Fibroblast of skin of back (primary cell): ENCODE results near the gene DDX5.
"Not testable (repeated sequence)": the region's sequence is repeated elsewhere in the genome, so short reads cannot be mapped to it uniquely, and the experiment has no call there.

Experiments used
- DNase-seq: peaks from one replicate; pipeline ENCODE4 v3.0.0-alpha.2; 2013

DDX5 gene

GRCh38 chr17:64491034-64491860, 14.8 kb downstream of the DDX5 start:
- no peak for DNase-seq

- DNase-seq = no peak
Measured at GRCh38 chr17:64488301-64488700, 17.8 kb downstream of the DDX5 start.

GRCh38 chr17:64484380-64484779, 21.7 kb downstream of the DDX5 start:
- no peak for DNase-seq

GRCh38 chr17:64480951-64481350, 25.1 kb downstream of the DDX5 start:
- DNase-seq = no peak

- no peak for DNase-seq
Measured at GRCh38 chr17:64477849-64478248, 28.2 kb downstream of the DDX5 start.

- no peak for DNase-seq
Measured at GRCh38 chr17:64472564-64472963, 33.5 kb downstream of the DDX5 start.

GRCh38 chr17:64471440-64471839, 34.6 kb downstream of the DDX5 start:
- no peak for DNase-seq

GRCh38 chr17:64470625-64471024, 35.5 kb downstream of the DDX5 start:
- DNase-seq = no peak

GRCh38 chr17:64466834-64467233, 39.3 kb downstream of the DDX5 start:
- DNase-seq = not testable (repeated sequence)

- peak; percentile 30 for DNase-seq
Measured at GRCh38 chr17:64466019-64466735, 39.9 kb downstream of the DDX5 start.

GRCh38 chr17:64461788-64462187, 44.3 kb downstream of the DDX5 start:
- DNase-seq = no peak

GRCh38 chr17:64460955-64461354, 45.1 kb downstream of the DDX5 start:
- peak; percentile 10 for DNase-seq

GRCh38 chr17:64459818-64460217, 46.3 kb downstream of the DDX5 start:
- DNase-seq = not testable (repeated sequence)

GRCh38 chr17:64459284-64459747, 46.8 kb downstream of the DDX5 start:
- DNase-seq = peak; percentile 69

- no peak for DNase-seq
Measured at GRCh38 chr17:64458756-64459155, 47.3 kb downstream of the DDX5 start.

GRCh38 chr17:64457156-64457555, 48.9 kb downstream of the DDX5 start:
- DNase-seq = peak; percentile 49

- no peak for DNase-seq
Measured at GRCh38 chr17:64455993-64456885, 49.9 kb downstream of the DDX5 start.

- DNase-seq = no peak
Measured at GRCh38 chr17:64449545-64449944, 56.5 kb downstream of the DDX5 start.

- peak; percentile 48 for DNase-seq
Measured at GRCh38 chr17:64448665-64449512, 57.2 kb downstream of the DDX5 start, which contains the start of gene MILR1. MILR1 (plus strand) TSS chr17:64449115; CDS start chr17:64449169, 54 bp downstream.
